ENCODE measurements around the gene ESRRG.

Gene ESRRG

GRCh38 chr1:216478238-216478637 is 245.0 kb downstream of the ESRRG start:
- no peak overlapping the region for H3K4me3 ChIP-seq (ENCODE audit: low read length, poor library complexity, severe bottlenecking)
- H3K9me3 ChIP-seq (ENCODE audit: insufficient read depth, low read depth, low read length), result no peaks in the 10 kb centered on the region
- no peaks in the 10 kb centered on the region for H3K36me3 ChIP-seq (ENCODE audit: insufficient read depth, low read length)
- no peak overlapping the region for H3K9ac ChIP-seq (ENCODE audit: low read depth, low read length, poor library complexity, severe bottlenecking)
- no peaks in the 10 kb centered on the region for H3K27me3 ChIP-seq (ENCODE audit: insufficient read depth, low read length, poor library complexity, severe bottlenecking)
- no peaks in the 10 kb centered on the region for H3F3A ChIP-seq (ENCODE audit: low read depth)
- TF ChIP-seq CTCF (conservative IDR thresholded peaks at IDR 0.05; ENCODE audit: low read length) (no peak), EZH2phosphoT487 (IDR thresholded peaks at IDR 0.05; ENCODE audit: borderline replicate concordance) (no peak)
- H3K9me2 ChIP-seq (replicated peaks; ENCODE audit: low read depth, low read length), result no peaks in the 10 kb centered on the region
- no peaks in the 10 kb centered on the region for H4K20me1 ChIP-seq (ENCODE audit: insufficient read depth, low read length, poor library complexity, severe bottlenecking)
- no peak overlapping the region for H3K4me2 ChIP-seq (ENCODE audit: low read depth, low read length, poor library complexity, severe bottlenecking)
- no peaks in the 10 kb centered on the region for H3K79me2 ChIP-seq (ENCODE audit: insufficient read depth, low read length)
- no peaks in the 10 kb centered on the region for H3K4me1 ChIP-seq (ENCODE audit: insufficient read depth, low read length, poor library complexity, severe bottlenecking)
- H2AFZ ChIP-seq (ENCODE audit: low read length), result no peak overlapping the region

GRCh38 chr1:216476341-216476740 is 246.9 kb downstream of the ESRRG start:
- Histone ChIP-seq H3K4me2 (ENCODE audit: low read depth, low read length, poor library complexity, severe bottlenecking) (no peak overlapping the region), H3K79me2 (ENCODE audit: insufficient read depth, low read length) (no peaks in the 10 kb centered on the region), H4K20me1 (ENCODE audit: insufficient read depth, low read length, poor library complexity, severe bottlenecking) (no peaks in the 10 kb centered on the region), H3K9me2 (replicated peaks; ENCODE audit: low read depth, low read length) (0 out of 2 replicates have a peak, but pooled peaks cover 3% of the 10 kb centered on the region), H3K9me3 (ENCODE audit: insufficient read depth, low read depth, low read length) (no peaks in the 10 kb centered on the region), H3K9ac (ENCODE audit: low read depth, low read length, poor library complexity, severe bottlenecking) (no peak overlapping the region), H3F3A (ENCODE audit: low read depth) (no peaks in the 10 kb centered on the region), H3K4me3 (ENCODE audit: low read length, poor library complexity, severe bottlenecking) (no peak overlapping the region), H3K27me3 (ENCODE audit: insufficient read depth, low read length, poor library complexity, severe bottlenecking) (no peaks in the 10 kb centered on the region), H3K36me3 (ENCODE audit: insufficient read depth, low read length) (no peaks in the 10 kb centered on the region), H3K4me1 (ENCODE audit: insufficient read depth, low read length, poor library complexity, severe bottlenecking) (no peaks in the 10 kb centered on the region), H2AFZ (ENCODE audit: low read length) (no peak overlapping the region)
- no peak for TF ChIP-seq EZH2phosphoT487 (IDR thresholded peaks at IDR 0.05; ENCODE audit: borderline replicate concordance)
- TF ChIP-seq CTCF (conservative IDR thresholded peaks at IDR 0.05; ENCODE audit: low read length), result no peak

GRCh38 chr1:216475659-216476276 is 247.5 kb downstream of the ESRRG start:
- H3K79me2 ChIP-seq (ENCODE audit: insufficient read depth, low read length), result no peaks in the 10 kb centered on the region
- H3K9me2 ChIP-seq (replicated peaks; ENCODE audit: low read depth, low read length), result 0 out of 2 replicates have a peak, but pooled peaks cover 3% of the 10 kb centered on the region
- no peaks in the 10 kb centered on the region for H3K36me3 ChIP-seq (ENCODE audit: insufficient read depth, low read length)
- H3K4me2 ChIP-seq (ENCODE audit: low read depth, low read length, poor library complexity, severe bottlenecking), result no peak overlapping the region
- no peak overlapping the region for H3K9ac ChIP-seq (ENCODE audit: low read depth, low read length, poor library complexity, severe bottlenecking)
- H4K20me1 ChIP-seq (ENCODE audit: insufficient read depth, low read length, poor library complexity, severe bottlenecking), result no peaks in the 10 kb centered on the region
- no peaks in the 10 kb centered on the region for H3K27me3 ChIP-seq (ENCODE audit: insufficient read depth, low read length, poor library complexity, severe bottlenecking)
- no peak overlapping the region for H2AFZ ChIP-seq (ENCODE audit: low read length)
- no peak for TF ChIP-seq CTCF (conservative IDR thresholded peaks at IDR 0.05; ENCODE audit: low read length)
- TF ChIP-seq EZH2phosphoT487 (IDR thresholded peaks at IDR 0.05; ENCODE audit: borderline replicate concordance), result no peak
- H3K9me3 ChIP-seq (ENCODE audit: insufficient read depth, low read depth, low read length), result no peaks in the 10 kb centered on the region
- no peaks in the 10 kb centered on the region for H3F3A ChIP-seq (ENCODE audit: low read depth)
- H3K4me1 ChIP-seq (ENCODE audit: insufficient read depth, low read length, poor library complexity, severe bottlenecking), result no peaks in the 10 kb centered on the region
- no peak overlapping the region for H3K4me3 ChIP-seq (ENCODE audit: low read length, poor library complexity, severe bottlenecking)

All from Loucy (cell line).